DND-41 (cell line): Measurements from ENCODE around the gene AKR1A1.

Experiments used
- CTCF ChIP-seq: IDR thresholded peaks from 2 replicates; pipeline ENCODE4 v1.5.1; 2012; ENCODE audit warnings: borderline replicate concordance, low read length, moderate library complexity, mild to moderate bottlenecking; ENCODE audit not compliant: poor library complexity, severe bottlenecking; ENCODE audit errors: extremely low read depth
- EZH2 ChIP-seq: IDR thresholded peaks from 3 replicates; pipeline ENCODE4 v1.6.1; 2012; ENCODE audit warnings: borderline replicate concordance, low read depth, mild to moderate bottlenecking, moderate library complexity, low read length, inconsistent platforms; ENCODE audit not compliant: severe bottlenecking

GRCh38 chr1:45569962-45570581 lies 19.4 kb downstream of the AKR1A1 start:
- peak; percentile 100 for TF ChIP-seq CTCF
- no peak for TF ChIP-seq EZH2
